ENCODE measurements around the gene SPATA12. TPM values are rescaled to one million over a fixed set of nuclear protein-coding genes. Genes with fewer than 3 reads are reported as not detected.

SPATA12 gene
- total and polyA plus RNA-seq, 2 donors (not counting 3 experiments of a cell fraction or from before 2014, with no cell fraction given), result 0.18 TPM; not detected in 1

- Histone ChIP-seq H3K27ac (ENCODE audit: insufficient read depth, low read depth, low read length) (no peak overlapping the region), H3K36me3 (ENCODE audit: control insufficient read depth in 2 of 2, extremely low read depth in 1 of 2, insufficient read depth in 2 of 2, low read length in 2 of 2) (no peaks in the 10 kb centered on the region), H3K27me3 (ENCODE audit: control insufficient read depth in 2 of 2, insufficient read depth in 2 of 2, low read length in 2 of 2) (peaks cover 5 to 8% of the 10 kb centered on the region in 2 experiments), H3K9ac (replicated peaks; ENCODE audit: extremely low read depth, insufficient read depth, low read length) (no peak overlapping the region), H3K79me2 (ENCODE audit: control insufficient read depth, insufficient read depth, low read length) (no peaks in the 10 kb centered on the region), H2AFZ (ENCODE audit: low read depth, low read length) (no peak overlapping the region), H3K9me1 (replicated peaks; ENCODE audit: control insufficient read depth, extremely low read depth, insufficient read depth, low read length) (no peaks in the 10 kb centered on the region), H3K4me1 (ENCODE audit: control insufficient read depth, extremely low read depth, insufficient read depth, low read length) (no peaks in the 10 kb centered on the region), H3K9me3 (replicated peaks; ENCODE audit: control insufficient read depth, insufficient read depth, low read length) (no peaks in the 10 kb centered on the region), H3K4me3 (replicated peaks in 1 of 3; ENCODE audit: insufficient read depth in 1 of 3, low read depth in 1 of 3, low read length in 3 of 3) (no peak overlapping the region), H3K4me2 (ENCODE audit: insufficient read depth, low read length) (no peak overlapping the region), H4K20me1 (replicated peaks; ENCODE audit: control insufficient read depth, extremely low read depth, insufficient read depth, low read length) (no peaks in the 10 kb centered on the region)
- FAIRE-seq (no peak), DNase-seq (ENCODE audit: low read depth, low spot score) (no peak)
- dilution Hi-C loops (cut with MboI; ENCODE audit: extremely low pct_ligation_motif_present, low sequenced_read_pairs), result no loop called here
- intact Hi-C loops (cut with micrococcal nuclease), result no loop called here
- ChIA-PET POLR2A (no interaction called here), CTCF (interaction anchor here (1.4 to 3.0 kb wide), 2 partner anchors 10 to 27 kb away, joined by 3 to 9 read pairs; no protein-coding TSS in a partner anchor)
- TF ChIP-seq POLR2AphosphoS5 (IDR thresholded peaks at IDR 0.05; ENCODE audit: insufficient read depth, low read depth, low read length) (no peak), POLR2A (IDR thresholded peaks at IDR 0.05; ENCODE audit: low read depth, low read length) (no peak), FOS (IDR thresholded peaks at IDR 0.05; ENCODE audit: borderline replicate concordance, insufficient read depth, low read length) (no peak), CTCF (IDR thresholded peaks at IDR 0.05; ENCODE audit: extremely low read depth in 1 of 2, insufficient read depth in 1 of 2, low read depth in 1 of 2, low read length in 2 of 2) (no peak), MYC (IDR thresholded peaks at IDR 0.05; ENCODE audit: low read depth, low read length) (no peak), GATA2 (IDR thresholded peaks at IDR 0.05; ENCODE audit: insufficient read depth, insufficient read length, low read depth, low read length) (no peak), EZH2 (IDR thresholded peaks at IDR 0.05; ENCODE audit: borderline replicate concordance, low read depth, low read length, severe bottlenecking) (no peak), JUN (IDR thresholded peaks at IDR 0.05; ENCODE audit: borderline replicate concordance, insufficient read depth, insufficient read length, low read depth) (no peak)
- TF ChIP-seq, protein P1, sequence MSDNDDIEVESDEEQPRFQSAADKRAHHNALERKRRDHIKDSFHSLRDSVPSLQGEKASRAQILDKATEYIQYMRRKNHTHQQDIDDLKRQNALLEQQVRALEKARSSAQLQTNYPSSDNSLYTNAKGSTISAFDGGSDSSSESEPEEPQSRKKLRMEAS (IDR thresholded peaks at IDR 0.05; ENCODE audit: insufficient read depth, insufficient read length), result no peak
- BruUV-seq (replicated peaks), result no TSS peak
These were observed 49.2 kb downstream of the SPATA12 start for GRCh38 chr3:57109437-57110199.

Data from endothelial cell of umbilical vein (primary cell).